Upper lobe of left lung (tissue), 6 donors: ENCODE results near the gene PRR5L. TPM values are rescaled to one million over a fixed set of nuclear protein-coding genes. Genes with fewer than 3 reads are reported as not detected.

Source experiments
- ATAC-seq, 2 donors: fragments of 200-7000 bp; cut with Tn5 transposase; one replicate each; pipeline ENCODE4 v1.9.1; 2022; ENCODE audit warnings: mild to moderate bottlenecking in 2 of 2, moderate library complexity in 2 of 2; ENCODE audit not compliant: low FRiP score in 2 of 2
- DNase-seq, 2 donors: peaks; one replicate each; pipeline ENCODE4 v3.0.0-alpha.2; 2019 to 2020
- H3K27ac ChIP-seq, 4 donors: fragments of 200-600 bp; sonication (generic); one replicate each; pipeline ENCODE4 v1.5.1; 2016 to 2019
- H3K27me3 ChIP-seq, 4 donors: fragments of 200-600 bp; sonication (generic); one replicate each; pipeline ENCODE4 v1.5.1; 2017 to 2019
- H3K36me3 ChIP-seq, 4 donors: fragments of 200-600 bp; sonication (generic); one replicate each; pipeline ENCODE4 v1.5.1; 2016 to 2019
- H3K4me1 ChIP-seq, 4 donors: fragments of 200-600 bp; sonication (generic); one replicate each; pipeline ENCODE4 v1.5.1; 2018 to 2019
- H3K4me3 ChIP-seq, 4 donors: fragments of 200-600 bp; sonication (generic); one replicate each; pipeline ENCODE4 v1.5.1; 2017 to 2019; ENCODE audit warnings: mild to moderate bottlenecking in 2 of 4, moderate library complexity in 1 of 4
- H3K9me3 ChIP-seq, 4 donors: fragments of 200-600 bp; sonication (generic); one replicate each; pipeline ENCODE4 v1.5.1; 2018 to 2019
- EP300 ChIP-seq, 4 donors: sonication (generic); formaldehyde crosslinking; IDR thresholded peaks; one replicate each; pipeline ENCODE4 v1.5.1; 2017; ENCODE audit warnings: antibody characterized with exemption in 4 of 4, control low read depth in 2 of 4
- POLR2A ChIP-seq, 4 donors: fragments of 450-650 bp; IDR thresholded peaks; one replicate each; pipeline ENCODE4 v1.5.1; 2016 to 2017; ENCODE audit warnings: antibody characterized with exemption in 4 of 4, mild to moderate bottlenecking in 2 of 4
- POLR2AphosphoS5 ChIP-seq, 2 donors: sonication (generic); formaldehyde crosslinking; IDR thresholded peaks; one replicate each; pipeline ENCODE4 v1.5.1; 2017; ENCODE audit warnings: antibody characterized with exemption in 2 of 2
- whole genome bisulfite sequencing, 2 donors: methylation state at CpG; one replicate each; pipeline ENCODE4 v1.1.5; 2017 to 2018; 5-methylcytosine and 5-hydroxymethylcytosine counted together
- total RNA-seq, 6 donors: library from RNA; depleted of rRNA in 4 of 6; stranded (reverse); fragments of >200 nt in 4 of 6; gene quantifications; one replicate each; pipeline versions ENCODE4 v1.1.0 to v1.2.1, GENCODE V29; 2016 to 2021
- TF ChIP-seq, protein P1 (sequence below), 6 experiments: fragments of 450-650 bp in 4 of 6; fragments of 200-600 bp in 2 of 6; sonication (generic) in 2 of 6; IDR thresholded peaks; one replicate each; pipeline ENCODE4 v1.5.1; 2016 to 2019; ENCODE audit warnings: antibody characterized with exemption in 6 of 6
- donor health status: DM: no; HTN: no; CAD: no; lungs with moderate emphysema.
- donor health status: DM: no; HTN: yes; CAD: no; lungs with severe emphysema.

The PRR5L gene
- total RNA-seq, 6 donors from 2014 or later = 18.9 to 40.5 (median 27.6) TPM

DNA sequence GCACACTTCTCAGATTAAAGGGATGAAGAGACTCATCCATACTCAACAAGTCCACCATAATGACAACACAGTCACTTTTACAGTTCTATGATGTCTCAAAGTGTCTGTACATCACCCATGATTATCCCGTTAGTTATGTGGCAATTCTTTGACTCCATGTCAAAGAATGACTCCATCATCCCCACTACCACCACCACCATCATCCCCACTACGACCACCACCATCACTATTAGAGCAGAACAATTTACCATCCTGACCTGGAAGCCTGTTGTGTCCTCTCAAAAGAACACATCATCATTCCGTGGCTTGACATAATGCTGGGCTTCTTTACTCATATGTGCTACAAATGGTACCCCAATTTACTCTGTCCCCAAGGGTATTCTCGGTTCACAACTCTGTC lies 13.7 kb downstream of the PRR5L start:
- ATAC-seq (peak in 1 of 2 donors; percentile 56), DNase-seq (no peak)
- Histone ChIP-seq H3K4me3 (no peak overlapping the region), H3K4me1 (peaks cover 0 to 7% (median 1%) of the 10 kb centered on the region in 4 donors), H3K27ac (no peak overlapping the region), H3K9me3 (no peaks in the 10 kb centered on the region), H3K27me3 (no peaks in the 10 kb centered on the region), H3K36me3 (no peaks in the 10 kb centered on the region)
- no peak for TF ChIP-seq POLR2A (IDR thresholded peaks at IDR 0.05)
- TF ChIP-seq, protein P1, sequence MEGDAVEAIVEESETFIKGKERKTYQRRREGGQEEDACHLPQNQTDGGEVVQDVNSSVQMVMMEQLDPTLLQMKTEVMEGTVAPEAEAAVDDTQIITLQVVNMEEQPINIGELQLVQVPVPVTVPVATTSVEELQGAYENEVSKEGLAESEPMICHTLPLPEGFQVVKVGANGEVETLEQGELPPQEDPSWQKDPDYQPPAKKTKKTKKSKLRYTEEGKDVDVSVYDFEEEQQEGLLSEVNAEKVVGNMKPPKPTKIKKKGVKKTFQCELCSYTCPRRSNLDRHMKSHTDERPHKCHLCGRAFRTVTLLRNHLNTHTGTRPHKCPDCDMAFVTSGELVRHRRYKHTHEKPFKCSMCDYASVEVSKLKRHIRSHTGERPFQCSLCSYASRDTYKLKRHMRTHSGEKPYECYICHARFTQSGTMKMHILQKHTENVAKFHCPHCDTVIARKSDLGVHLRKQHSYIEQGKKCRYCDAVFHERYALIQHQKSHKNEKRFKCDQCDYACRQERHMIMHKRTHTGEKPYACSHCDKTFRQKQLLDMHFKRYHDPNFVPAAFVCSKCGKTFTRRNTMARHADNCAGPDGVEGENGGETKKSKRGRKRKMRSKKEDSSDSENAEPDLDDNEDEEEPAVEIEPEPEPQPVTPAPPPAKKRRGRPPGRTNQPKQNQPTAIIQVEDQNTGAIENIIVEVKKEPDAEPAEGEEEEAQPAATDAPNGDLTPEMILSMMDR (IDR thresholded peaks at IDR 0.05) = no peak
- no peak for TF ChIP-seq POLR2AphosphoS5 (IDR thresholded peaks at IDR 0.05)
- TF ChIP-seq EP300 (IDR thresholded peaks at IDR 0.05) = no peak
- WGBS, 2 donors = 89 to 93% methylated on average over 4 of the region's 4 CpGs

DNA sequence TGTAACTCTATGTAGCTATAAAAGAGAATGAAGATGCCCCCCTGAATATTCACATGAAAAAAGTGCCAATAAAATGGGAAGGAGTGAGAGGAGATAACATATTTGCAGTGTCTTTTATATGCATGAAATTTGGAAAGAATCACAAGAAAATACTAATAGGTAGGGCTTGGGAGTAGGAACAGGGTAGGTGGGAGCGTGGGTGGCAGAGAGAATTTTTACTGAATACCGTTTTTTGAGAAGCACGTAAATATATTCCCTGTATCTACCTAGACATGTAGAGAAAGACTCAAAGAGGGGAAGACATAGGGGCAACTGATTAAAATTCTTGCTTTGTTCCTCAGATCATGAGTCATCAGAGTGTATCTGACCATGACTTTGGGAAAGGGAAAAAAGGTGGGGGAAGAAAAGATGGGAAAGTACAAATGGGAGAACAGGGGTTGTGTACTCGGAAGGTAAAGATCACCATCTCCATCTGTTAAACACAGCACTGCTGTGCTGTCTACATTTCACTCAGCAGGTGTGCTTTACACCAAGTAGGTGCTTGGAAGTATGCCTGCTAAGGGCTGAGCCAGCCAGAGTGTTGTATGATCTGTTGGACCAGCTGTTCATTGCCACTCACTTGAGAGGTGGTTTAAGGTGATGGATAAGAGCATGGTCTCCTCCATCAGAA lies 16.0 kb downstream of the PRR5L start:
- WGBS, 2 donors = 90 to 99% methylated on average over 4 of the region's 4 CpGs
- H3K9me3 ChIP-seq = no peaks in the 10 kb centered on the region
- H3K27me3 ChIP-seq = no peaks in the 10 kb centered on the region
- TF ChIP-seq POLR2A (IDR thresholded peaks at IDR 0.05) (no peak), EP300 (IDR thresholded peaks at IDR 0.05) (no peak), POLR2AphosphoS5 (IDR thresholded peaks at IDR 0.05) (no peak)
- TF ChIP-seq, protein P1 (IDR thresholded peaks at IDR 0.05) = no peak
- ATAC-seq (no peak), DNase-seq (no peak)
- H3K4me3 ChIP-seq = no peak overlapping the region
- peaks cover 0 to 7% (median 1%) of the 10 kb centered on the region in 4 donors for H3K4me1 ChIP-seq
- H3K36me3 ChIP-seq = no peaks in the 10 kb centered on the region
- H3K27ac ChIP-seq = no peak overlapping the region

DNA sequence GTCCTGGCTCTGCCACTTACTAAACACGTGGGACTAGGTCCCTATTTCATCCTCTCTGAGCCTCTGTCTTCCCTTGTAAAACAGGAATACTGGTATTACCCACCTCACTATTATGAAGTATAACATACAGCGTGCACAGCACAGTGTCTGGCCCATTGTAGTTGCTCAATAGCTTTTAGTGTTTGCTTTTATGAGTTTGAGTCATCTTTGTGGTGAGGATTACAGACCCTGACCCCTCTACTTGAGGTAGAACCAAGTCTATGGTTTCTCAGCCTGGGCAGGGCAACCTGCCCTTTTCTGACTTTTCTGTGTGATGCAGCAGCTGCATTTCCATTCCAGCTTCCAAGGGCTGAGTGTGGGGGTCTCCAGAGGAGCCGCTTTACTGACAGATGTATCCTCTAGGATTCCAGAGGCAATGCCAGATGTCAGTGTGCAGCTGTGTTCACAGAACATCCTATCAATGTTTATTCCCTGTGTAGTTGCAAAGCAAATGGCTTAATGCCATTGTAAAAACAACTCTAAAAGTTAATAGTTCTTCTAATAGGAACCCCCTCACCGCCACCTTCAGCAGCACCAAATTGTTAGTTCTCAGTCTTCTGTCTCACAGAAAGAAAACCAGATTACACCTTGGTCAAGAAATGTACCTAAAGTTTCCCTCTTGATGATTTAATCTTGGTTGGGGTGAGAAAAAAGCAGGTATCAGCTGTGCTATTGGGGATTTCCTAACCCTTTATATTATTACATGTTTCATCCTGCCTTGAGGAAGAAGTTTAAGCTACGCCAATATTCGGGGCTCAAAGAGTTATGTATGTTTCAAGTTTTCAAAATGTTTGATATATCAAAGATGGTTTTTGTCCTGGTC lies 16.8 kb downstream of the PRR5L start:
- no peaks in the 10 kb centered on the region for H3K36me3 ChIP-seq
- peaks cover 0 to 7% (median 1%) of the 10 kb centered on the region in 4 donors for H3K4me1 ChIP-seq
- H3K27me3 ChIP-seq = no peaks in the 10 kb centered on the region
- H3K27ac ChIP-seq = no peak overlapping the region
- no peak overlapping the region for H3K4me3 ChIP-seq
- H3K9me3 ChIP-seq = no peaks in the 10 kb centered on the region
- TF ChIP-seq EP300 (IDR thresholded peaks at IDR 0.05) (no peak), POLR2A (IDR thresholded peaks at IDR 0.05) (no peak), POLR2AphosphoS5 (IDR thresholded peaks at IDR 0.05) (no peak)
- TF ChIP-seq, protein P1 (IDR thresholded peaks at IDR 0.05) = no peak
- DNase-seq (no peak), ATAC-seq (no peak)
- 71 to 77% methylated on average over 6 of the region's 6 CpGs for WGBS, 2 donors

DNA sequence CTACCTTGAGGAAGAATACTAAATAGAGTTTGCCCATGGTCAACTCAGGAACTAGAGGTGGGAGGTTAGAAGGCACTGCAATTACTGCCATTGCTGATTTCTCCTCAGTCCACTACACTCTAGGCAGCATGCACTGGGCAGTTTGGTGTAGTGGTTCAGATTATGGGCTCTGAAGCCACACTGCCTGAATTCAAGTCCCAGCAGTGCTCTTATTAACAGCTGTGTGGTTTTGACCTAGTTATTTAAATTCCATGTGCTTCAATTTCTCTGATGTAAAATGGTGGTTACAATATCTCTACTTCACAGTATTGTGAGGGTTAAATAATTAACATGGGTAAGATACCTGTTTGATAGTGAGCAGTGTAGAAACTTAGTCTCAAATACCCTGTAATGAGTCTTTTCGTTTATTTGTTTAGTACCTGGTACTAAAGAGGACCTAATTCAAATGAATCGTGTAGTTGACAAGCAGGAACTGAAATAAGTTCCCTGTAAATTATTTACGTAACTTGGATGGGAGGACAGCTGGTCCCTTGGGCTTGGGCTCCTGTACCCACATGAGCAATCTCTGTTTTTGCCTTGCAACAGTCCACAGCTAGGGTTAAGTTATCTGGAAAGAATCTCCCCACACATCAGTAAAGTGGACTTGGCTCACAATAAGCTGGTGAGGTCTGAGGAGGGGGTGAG lies 17.8 kb downstream of the PRR5L start:
- no peak for TF ChIP-seq EP300 (IDR thresholded peaks at IDR 0.05)
- no peak for TF ChIP-seq POLR2A (IDR thresholded peaks at IDR 0.05)
- TF ChIP-seq, protein P1 (IDR thresholded peaks at IDR 0.05) = no peak
- no peak for TF ChIP-seq POLR2AphosphoS5 (IDR thresholded peaks at IDR 0.05)
- ATAC-seq (no peak), DNase-seq (no peak)
- Histone ChIP-seq H3K9me3 (no peaks in the 10 kb centered on the region), H3K27ac (no peak overlapping the region), H3K4me1 (peaks cover 0 to 7% (median 1%) of the 10 kb centered on the region in 4 donors), H3K36me3 (no peaks in the 10 kb centered on the region), H3K27me3 (no peaks in the 10 kb centered on the region), H3K4me3 (no peak overlapping the region)
- 42 to 56% methylated on average over 3 of the region's 3 CpGs for WGBS, 2 donors
